HG03378 (cell line): Measurements from ENCODE around the gene UBE2D3.

Source experiments
- ATAC-seq: cut with Tn5 transposase; IDR thresholded peaks from one replicate; pipeline ENCODE4 v1.9.1; 2021; ENCODE audit warnings: mild to moderate bottlenecking, moderate library complexity; ENCODE audit not compliant: unreplicated experiment

UBE2D3 gene

DNA sequence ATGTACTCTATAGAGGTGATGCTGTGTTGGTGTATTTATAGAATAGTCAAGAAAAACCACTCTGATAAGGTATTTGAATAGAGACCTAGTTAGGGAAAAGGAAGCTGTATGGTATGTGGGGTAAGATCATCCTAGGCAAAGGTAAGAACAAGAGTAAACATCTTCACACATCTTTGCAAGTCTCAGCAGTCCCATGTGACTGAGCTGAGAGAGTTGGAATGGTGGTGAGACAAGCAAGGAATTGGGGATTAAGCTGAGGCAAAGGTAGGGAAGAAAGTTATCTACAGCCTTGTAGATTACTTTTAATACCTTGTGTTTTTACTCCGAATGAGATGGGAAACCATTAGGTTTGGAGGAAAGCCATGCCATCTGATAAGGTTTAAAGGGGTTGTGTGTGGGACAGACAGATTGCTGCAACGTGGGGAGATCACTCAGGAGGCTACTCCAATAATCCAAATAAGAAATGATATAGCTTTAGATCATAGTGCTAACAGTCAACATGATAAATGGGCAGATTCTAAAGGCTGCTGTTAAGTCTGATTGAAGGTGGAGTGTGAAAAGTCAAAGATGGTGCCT lies 34.9 kb downstream of the UBE2D3 start:
- no peak for ATAC-seq

DNA sequence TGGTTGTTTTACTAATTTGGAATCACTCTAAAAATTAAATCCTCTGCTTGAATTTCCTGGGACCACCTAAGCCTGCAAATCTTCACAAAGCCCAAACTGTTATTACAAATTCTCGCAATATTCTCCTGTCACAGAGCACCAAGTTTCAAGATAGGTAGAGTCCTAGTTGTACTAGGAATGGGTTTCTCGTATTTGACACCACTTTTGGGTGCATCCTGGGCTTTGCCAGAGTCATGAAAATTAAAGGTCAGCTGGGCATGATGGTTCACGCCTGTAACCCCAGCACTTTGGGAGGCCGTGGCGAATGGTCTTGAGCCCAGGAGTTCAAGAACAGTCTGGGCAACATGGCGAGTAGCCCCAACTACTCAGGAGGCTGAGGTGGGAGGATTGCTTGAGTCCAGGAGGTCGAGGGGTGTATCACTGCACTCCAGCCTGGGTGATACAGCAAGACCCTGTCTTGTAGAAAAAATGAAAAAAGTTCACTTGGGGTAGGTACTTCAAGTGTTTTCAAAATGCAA lies 36.0 kb downstream of the UBE2D3 start:
- no peak for ATAC-seq

DNA sequence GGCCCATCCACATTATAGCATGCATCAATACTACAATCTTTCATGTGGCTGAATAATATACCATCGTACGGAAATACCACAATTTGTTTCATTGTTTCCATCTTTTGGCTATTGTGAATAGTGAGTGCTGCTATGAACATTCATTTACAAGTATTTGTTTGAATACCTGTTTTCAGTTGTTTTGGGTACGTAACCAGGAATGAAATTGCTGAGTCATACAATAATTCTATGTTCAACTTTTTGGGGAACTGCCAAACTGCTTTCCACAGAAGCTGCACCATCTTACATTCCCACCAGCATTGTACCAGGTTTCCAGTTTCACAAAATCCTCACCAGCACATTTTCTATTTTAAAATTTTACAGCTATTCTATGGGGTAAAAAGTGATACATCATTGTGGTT lies 38.0 kb downstream of the UBE2D3 start:
- ATAC-seq = no peak

DNA sequence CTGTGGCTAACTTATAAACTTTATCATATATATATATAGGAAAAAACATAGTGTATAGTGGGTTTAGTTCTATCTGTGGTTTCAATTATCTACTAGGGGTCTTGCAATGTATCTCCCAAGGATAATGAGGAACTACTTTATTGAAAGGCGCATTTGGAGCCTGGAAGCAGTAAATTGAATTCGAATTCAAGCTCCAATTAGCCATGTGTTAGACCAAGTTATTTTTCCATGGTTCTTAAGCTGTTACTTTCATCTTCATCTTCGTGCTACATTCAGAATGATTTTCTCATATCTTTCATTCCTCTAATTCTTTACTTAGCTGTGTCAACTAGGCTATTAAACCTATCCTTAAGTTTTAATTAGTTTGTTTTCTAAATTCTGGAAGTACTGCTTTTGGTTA lies 39.4 kb downstream of the UBE2D3 start:
- ATAC-seq = no peak

GRCh38 chr4:102787096-102787881 lies 40.1 kb downstream of the UBE2D3 start:
- ATAC-seq = no peak

- no peak for ATAC-seq
These were observed 41.1 kb downstream of the UBE2D3 start for GRCh38 chr4:102786279-102786678.

DNA sequence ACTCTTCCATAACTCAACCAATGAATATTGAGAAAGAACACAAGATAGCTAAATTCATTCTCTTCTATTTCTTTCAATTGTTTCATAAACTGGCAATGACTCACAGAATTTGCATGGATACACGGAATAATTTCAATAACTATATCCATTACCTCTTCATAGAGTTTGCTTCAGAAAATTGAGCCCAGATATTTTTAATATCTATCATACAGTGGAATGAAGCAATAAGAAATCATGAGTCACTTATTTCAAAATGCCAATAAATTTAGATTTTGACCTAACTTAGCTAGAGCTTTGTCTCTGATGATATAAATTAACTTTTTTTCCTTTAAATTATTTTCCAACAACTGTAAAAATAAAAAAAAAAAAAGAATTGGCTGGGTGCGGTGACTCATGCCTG lies 44.3 kb downstream of the UBE2D3 start:
- no peak for ATAC-seq

GRCh38 chr4:102781570-102781969 lies 45.8 kb downstream of the UBE2D3 start:
- no peak for ATAC-seq

GRCh38 chr4:102780476-102781144 lies 46.7 kb downstream of the UBE2D3 start:
- ATAC-seq = no peak

GRCh38 chr4:102779204-102779603 lies 48.1 kb downstream of the UBE2D3 start:
- no peak for ATAC-seq

DNA sequence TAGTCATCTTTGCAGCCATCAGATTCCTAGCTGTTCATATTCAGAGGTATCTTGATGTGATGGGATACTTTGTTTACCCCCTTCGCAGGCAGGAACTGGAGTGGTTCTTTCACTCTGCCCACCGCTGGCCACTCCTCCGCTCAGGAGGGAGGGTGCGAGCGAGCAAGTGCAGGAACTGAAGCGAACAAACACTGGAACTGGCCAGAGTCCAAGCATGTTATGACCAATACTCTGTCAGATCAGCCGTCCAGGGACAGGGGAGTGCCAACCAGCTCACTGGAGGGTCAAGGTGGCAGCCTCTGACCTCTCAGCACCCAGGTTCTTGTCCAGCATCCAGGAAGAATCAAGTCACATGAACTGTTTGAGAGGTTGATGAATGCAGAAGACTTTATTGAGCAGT lies 48.6 kb downstream of the UBE2D3 start:
- no peak for ATAC-seq

DNA sequence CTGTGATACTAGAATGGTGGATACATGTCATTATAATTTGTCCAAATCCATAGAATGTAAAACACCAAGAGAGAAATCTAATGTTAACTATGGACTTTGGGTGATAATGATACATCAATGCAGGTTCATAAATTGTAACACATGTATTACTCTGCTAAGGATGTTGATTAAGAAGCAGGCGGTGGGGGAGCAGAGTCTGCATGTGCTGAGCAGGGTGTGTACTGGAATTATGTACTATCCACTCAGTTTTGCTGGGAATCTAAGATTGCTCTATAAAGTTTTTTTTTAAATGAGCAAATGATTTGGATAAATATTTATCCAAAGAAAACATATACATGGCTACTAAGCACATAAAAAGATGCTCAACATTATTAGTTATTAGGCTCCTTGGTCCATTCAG lies 51.5 kb downstream of the UBE2D3 start:
- no peak for ATAC-seq

GRCh38 chr4:102774254-102774653 lies 53.1 kb downstream of the UBE2D3 start:
- no peak for ATAC-seq

- no peak for ATAC-seq
These were observed 54.5 kb downstream of the UBE2D3 start for GRCh38 chr4:102772738-102773340.

GRCh38 chr4:102764901-102765300 lies 62.5 kb downstream of the UBE2D3 start:
- ATAC-seq = no peak

- ATAC-seq = no peak
These were observed 65.4 kb downstream of the UBE2D3 start for GRCh38 chr4:102761906-102762305.

DNA sequence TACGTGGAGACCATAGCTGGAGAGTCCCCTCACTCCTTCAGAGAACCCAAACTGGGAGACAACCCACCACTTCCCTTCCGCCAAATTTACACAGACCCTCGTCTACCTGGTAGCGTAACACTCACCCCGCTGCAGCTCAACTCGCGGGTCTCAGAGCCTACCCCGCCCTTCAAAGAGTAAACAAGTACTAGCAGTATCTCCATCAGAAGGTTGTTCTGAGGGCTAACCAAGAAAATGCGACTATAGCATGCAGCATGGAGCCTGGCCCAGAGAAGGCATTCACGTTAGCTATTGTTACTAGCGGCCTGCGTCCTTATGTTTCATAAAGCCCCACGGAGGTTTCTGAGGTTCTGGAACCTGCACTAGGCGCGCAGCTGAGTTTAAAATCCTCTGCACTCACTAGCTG lies 66.1 kb downstream of the UBE2D3 start:
- ATAC-seq = peak; percentile 15

DNA sequence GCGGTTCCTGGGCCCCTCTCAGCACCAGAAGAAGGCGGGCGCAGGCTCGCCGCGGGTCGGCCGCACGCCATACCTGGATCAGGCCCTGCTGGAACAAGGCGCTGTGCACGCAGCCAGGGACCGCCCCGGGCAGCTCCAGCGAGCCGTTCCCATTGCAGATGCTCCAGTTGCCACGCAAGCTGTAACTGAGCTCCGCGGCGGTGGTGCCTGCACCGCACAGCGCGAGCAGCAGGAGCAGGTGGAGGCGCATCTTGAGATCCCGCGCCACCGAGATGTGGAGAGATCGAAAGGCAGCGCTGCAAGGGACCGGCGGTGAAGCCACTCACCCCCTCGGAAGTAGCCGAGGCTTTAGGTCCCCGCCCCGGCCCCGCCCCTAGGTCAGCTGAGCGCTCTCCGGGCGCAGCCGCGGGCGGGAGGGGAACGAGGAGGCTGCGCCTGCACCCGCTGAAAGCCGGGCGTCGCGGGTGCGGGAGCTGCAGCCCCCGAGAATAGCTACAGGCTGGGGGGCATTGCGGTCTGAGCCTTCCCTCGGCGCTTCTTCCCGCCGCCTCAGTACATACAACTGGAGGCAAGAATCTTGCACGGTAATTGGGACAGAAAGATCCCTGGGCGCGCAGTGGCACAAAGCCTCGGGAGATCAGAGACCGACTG lies 66.6 kb downstream of the UBE2D3 start, which contains the start of gene MANBA:
TSS of gene MANBA (minus strand) at position 324 of the 651 bp plus-strand sequence. CDS start at position 250, 74 bp downstream.
- peak; percentile 83 for ATAC-seq

DNA sequence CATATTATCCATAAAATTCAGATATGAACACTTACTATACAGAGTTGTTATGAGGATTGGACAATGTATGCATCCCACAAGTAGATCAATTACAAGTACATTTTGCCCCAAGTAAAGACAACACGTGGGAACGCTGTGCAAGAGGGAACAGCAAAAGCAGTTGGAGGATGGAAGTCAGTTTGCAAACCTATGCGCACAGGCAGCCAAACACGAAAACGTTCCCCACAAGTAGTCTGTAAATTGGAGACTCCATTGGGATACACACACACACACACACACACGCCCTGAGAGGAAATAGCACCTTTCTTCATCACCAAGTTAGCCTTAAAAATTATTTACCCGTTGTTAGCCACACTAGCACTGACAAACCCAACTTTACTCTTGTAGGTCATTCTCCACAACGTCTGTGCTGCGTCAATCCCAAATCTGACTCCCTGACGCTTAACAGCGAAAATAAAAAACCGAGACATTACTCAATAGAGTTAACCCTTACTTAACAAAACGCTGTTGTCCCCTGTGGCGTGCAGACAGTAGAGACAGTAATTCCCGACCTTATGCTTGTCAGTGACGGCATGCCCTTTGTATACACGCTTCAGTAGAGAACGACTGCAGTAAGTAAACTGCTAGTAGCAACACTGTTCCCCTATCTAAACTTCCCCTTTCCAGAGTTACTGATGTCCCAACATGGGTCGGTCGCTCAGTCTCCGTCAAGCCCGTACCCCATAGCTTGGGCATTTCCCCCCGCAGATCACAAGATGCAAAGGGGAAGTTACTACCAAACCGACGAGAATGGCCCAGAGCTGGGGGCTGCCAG lies 67.3 kb downstream of the UBE2D3 start:
- ATAC-seq = peak; percentile 65
